HFFc6 (cell line): ENCODE measurements around the gene SLC2A10. TPM values are rescaled to one million over a fixed set of nuclear protein-coding genes. Genes with fewer than 3 reads are reported as not detected.
A peak's percentile ranks its signal among the peaks of the same experiment; 100 is the strongest.

Experiments used
- DNase-seq: peaks from one replicate; pipeline ENCODE4 v3.0.0-alpha.2; 2018
- H3K27ac Mint-ChIP-seq: 2 replicates; pipeline ENCODE4 v1.8.0; 2020; ENCODE audit warnings: mild to moderate bottlenecking, mixed read lengths
- H3K27me3 Mint-ChIP-seq: 2 replicates; pipeline ENCODE4 v1.8.0; 2021; ENCODE audit warnings: mild to moderate bottlenecking, moderate library complexity, mixed read lengths; ENCODE audit not compliant: insufficient read depth
- H3K36me3 Mint-ChIP-seq: 2 replicates; pipeline ENCODE4 v1.8.0; 2021; ENCODE audit warnings: low read depth, mixed read lengths
- H3K4me1 Mint-ChIP-seq: 2 replicates; pipeline ENCODE4 v1.8.0; 2020; ENCODE audit warnings: low read depth, mixed read lengths
- H3K4me3 Mint-ChIP-seq: 2 replicates; pipeline ENCODE4 v1.8.0; 2020; ENCODE audit warnings: mild to moderate bottlenecking, moderate library complexity, mixed read lengths
- H3K9me3 Mint-ChIP-seq: 2 replicates; pipeline ENCODE4 v1.8.0; 2020; ENCODE audit warnings: mild to moderate bottlenecking, mixed read lengths
- long read RNA-seq: library from polyadenylated mRNA; unstranded; transcript quantifications from one replicate; pipeline ENCODE4 v2.0.0, GENCODE V29; 2019
- total RNA-seq, 6 experiments: library from RNA; stranded (reverse); fragmentation: NEBNext Ultra II Directional; extraction: Animal tissue kit (Norgen Biotek cat#: 25700); gene quantifications; 2 replicates in 1 of 6; 3 replicates in 5 of 6; pipeline ENCODE4 v1.2.3, GENCODE V29; 2021
- TF ChIP-seq, protein P1 (sequence below): fragments of 200-600 bp; sonication (generic); IDR thresholded peaks from 2 replicates; pipeline ENCODE4 v1.5.0; 2021; ENCODE audit warnings: antibody characterized with exemption, mild to moderate bottlenecking

Gene SLC2A10
- total RNA-seq = 10 to 100 TPM; 27.0 to 36.4 (median 30.5) TPM
- long read RNA-seq, full-length matches to known transcripts = 13 of 27 reads
- long read RNA-seq, partial matches to known transcripts = 10 of 27 reads
- long read RNA-seq, other reads (novel, unspliced or antisense) = 4 of 27 reads

DNA sequence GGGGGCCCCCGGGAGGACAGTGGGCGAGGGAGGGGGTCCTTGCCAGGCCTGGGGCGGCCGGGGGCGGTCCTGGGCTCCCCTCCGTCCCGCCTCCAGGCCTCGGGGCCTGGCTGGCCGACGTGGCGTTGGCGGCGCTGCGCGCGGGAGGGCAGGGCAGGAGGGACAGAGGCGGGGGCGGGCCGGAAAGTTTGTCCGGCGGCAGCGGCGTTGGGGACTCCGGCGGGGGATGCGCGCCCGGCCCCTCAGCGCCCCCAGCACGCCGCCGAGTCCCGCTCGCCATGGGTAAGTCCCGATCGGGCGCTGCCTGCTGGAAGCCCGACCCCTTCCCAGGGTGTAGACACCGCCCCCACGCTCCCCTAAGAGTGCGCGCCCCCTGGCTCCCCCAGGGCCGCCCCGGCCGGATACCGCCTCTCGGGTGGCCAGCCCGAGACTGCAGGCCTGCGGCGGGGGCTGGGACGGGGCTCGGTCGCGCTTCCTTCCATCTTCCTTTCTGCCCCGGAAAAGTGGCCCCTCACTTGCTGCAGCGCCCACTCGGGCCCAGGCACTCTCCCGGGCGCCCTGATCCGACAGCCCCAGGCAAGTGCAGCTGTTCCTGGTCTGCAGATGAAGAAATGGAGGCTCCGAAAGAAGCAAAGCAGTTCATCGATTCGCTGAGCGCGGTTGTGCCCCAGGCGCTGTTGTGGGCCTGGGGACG lies at the start of gene SLC2A10:
Gene SLC2A10 (plus strand): TSS at position 191 of the 694 bp plus-strand sequence. CDS start 88 bp downstream, at position 279.
- Mint-ChIP-seq H3K27ac (peak within 1 kb of the TSS; percentile 95), H3K4me1 (peaks cover 47% of the 10 kb centered on the region), H3K4me3 (peak within 1 kb of the TSS; percentile 99), H3K27me3 (peaks cover 6% of the 10 kb centered on the region), H3K9me3 (peaks cover 6% of the 10 kb centered on the region), H3K36me3 (peaks cover 16% of the 10 kb centered on the region)
- TF ChIP-seq, protein P1, sequence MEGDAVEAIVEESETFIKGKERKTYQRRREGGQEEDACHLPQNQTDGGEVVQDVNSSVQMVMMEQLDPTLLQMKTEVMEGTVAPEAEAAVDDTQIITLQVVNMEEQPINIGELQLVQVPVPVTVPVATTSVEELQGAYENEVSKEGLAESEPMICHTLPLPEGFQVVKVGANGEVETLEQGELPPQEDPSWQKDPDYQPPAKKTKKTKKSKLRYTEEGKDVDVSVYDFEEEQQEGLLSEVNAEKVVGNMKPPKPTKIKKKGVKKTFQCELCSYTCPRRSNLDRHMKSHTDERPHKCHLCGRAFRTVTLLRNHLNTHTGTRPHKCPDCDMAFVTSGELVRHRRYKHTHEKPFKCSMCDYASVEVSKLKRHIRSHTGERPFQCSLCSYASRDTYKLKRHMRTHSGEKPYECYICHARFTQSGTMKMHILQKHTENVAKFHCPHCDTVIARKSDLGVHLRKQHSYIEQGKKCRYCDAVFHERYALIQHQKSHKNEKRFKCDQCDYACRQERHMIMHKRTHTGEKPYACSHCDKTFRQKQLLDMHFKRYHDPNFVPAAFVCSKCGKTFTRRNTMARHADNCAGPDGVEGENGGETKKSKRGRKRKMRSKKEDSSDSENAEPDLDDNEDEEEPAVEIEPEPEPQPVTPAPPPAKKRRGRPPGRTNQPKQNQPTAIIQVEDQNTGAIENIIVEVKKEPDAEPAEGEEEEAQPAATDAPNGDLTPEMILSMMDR = peak; percentile 58
- DNase-seq = peak; percentile 36

DNA sequence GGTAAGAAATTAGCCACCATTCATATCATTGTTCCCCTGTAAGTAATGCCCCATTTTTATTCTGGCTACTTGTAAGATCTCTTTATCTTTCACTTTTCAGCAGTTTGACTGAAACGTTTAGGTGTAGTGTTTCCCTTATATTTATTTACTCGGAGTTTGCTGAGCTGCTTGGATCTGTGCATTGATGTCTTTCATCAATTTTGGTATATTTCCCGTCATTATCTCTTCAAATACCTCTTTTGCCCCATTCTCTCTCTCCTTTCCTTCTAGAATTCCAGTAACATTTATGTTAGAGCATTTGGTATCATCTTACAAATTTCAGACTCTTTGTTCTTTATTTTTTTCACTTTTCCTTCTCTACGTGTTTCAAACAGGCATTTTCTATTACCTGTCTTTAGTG lies 49.0 kb upstream of the SLC2A10 start:
- DNase-seq = no peak
- H3K9me3 Mint-ChIP-seq = no peaks in the 10 kb centered on the region
- TF ChIP-seq, protein P1 = no peak
- H3K4me3 Mint-ChIP-seq = no peak overlapping the region
- no peak overlapping the region for H3K27ac Mint-ChIP-seq
- H3K36me3 Mint-ChIP-seq = no peaks in the 10 kb centered on the region
- H3K27me3 Mint-ChIP-seq = peaks cover 1% of the 10 kb centered on the region
- no peaks in the 10 kb centered on the region for H3K4me1 Mint-ChIP-seq

DNA sequence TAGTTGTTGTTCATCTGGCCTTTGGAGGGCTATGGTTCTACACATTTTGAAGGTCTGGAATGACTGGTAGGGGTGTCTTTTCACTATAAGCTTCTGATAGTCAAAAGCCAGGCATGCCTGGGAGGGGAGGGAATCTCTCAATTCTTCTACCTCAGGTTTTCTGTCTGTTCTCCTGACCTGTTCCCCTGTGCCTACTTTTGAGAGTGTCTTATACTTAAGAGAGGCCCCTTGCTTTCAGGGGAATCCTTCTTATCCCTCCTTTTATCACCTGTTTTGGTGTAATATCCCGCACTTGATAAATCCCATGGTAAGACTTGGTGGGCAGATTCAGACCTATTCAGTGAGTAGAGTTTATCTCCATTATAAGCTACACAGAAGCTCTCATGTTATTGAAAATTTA lies 47.8 kb upstream of the SLC2A10 start:
- Mint-ChIP-seq H3K36me3 (no peaks in the 10 kb centered on the region), H3K27me3 (peaks cover 1% of the 10 kb centered on the region), H3K27ac (no peak overlapping the region), H3K9me3 (no peaks in the 10 kb centered on the region), H3K4me1 (no peaks in the 10 kb centered on the region), H3K4me3 (no peak overlapping the region)
- TF ChIP-seq, protein P1 = no peak
- no peak for DNase-seq

DNA sequence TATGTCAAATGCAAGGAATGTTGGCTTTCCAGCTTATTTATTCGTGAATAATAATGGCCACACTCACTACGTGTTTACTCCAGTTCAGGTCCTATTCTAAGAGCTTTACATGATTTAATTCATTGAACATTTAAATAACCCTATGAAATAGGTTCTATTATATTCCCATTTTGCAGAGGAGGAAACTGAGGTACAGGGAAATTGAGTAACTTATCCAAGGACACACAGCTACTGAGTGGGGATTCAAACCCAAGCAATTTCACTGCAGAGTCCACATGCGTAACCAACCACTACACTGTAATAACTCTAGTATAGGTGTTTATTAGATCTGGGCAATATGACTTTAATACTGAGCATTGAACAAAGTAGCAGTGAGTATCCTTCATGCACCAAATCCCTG lies 45.9 kb upstream of the SLC2A10 start:
- Mint-ChIP-seq H3K27me3 (peaks cover 1% of the 10 kb centered on the region), H3K4me3 (no peak overlapping the region), H3K27ac (no peak overlapping the region), H3K9me3 (no peaks in the 10 kb centered on the region), H3K36me3 (no peaks in the 10 kb centered on the region), H3K4me1 (no peaks in the 10 kb centered on the region)
- no peak for DNase-seq
- TF ChIP-seq, protein P1 = no peak

DNA sequence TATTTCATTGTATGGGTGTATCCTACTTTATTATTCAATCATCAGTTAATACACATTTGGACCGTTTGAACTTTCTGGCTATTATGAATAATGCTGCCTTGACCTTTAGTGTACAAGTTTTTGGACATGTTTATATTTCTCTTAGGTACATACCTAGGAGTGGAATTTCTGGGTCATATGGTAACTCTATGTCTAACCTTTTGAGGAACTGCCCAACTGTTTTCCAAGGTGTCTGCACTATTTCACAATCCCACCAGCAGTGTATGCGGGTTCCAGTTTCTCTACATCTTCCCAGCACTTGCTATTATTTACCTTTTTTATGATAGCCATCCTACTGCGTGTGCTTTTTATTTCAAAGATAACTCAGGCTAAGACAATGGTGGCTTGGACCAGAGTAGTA lies 43.8 kb upstream of the SLC2A10 start:
- peaks cover 3% of the 10 kb centered on the region for H3K9me3 Mint-ChIP-seq
- H3K4me3 Mint-ChIP-seq = no peak overlapping the region
- no peak overlapping the region for H3K27ac Mint-ChIP-seq
- TF ChIP-seq, protein P1 = no peak
- H3K4me1 Mint-ChIP-seq = no peaks in the 10 kb centered on the region
- DNase-seq = no peak
- peaks cover 3% of the 10 kb centered on the region for H3K36me3 Mint-ChIP-seq
- H3K27me3 Mint-ChIP-seq = no peaks in the 10 kb centered on the region; the same call in 1 of the 2 replicates
